NCI-H2107 treated with DMSO at 0.1 percent for 48 hours (cell line): ENCODE measurements around the gene USP34.

Source experiments
- DNase-seq: peaks from one replicate; lab custom pipeline; 2025; ENCODE audit not compliant: unreplicated experiment; lab: John Stamatoyannopoulos, UW

USP34 gene

GRCh38 chr2:61377046-61377445 lies 93.8 kb downstream of the USP34 start:
- DNase-seq = no peak

GRCh38 chr2:61376211-61376610 lies 94.7 kb downstream of the USP34 start:
- no peak for DNase-seq

GRCh38 chr2:61371027-61371426 lies 99.9 kb downstream of the USP34 start:
- DNase-seq = no peak

GRCh38 chr2:61368687-61369665 lies 101.9 kb downstream of the USP34 start:
- no peak for DNase-seq

- no peak for DNase-seq
These were observed 103.7 kb downstream of the USP34 start for GRCh38 chr2:61367177-61367576.

GRCh38 chr2:61363580-61363979 lies 107.3 kb downstream of the USP34 start:
- no peak for DNase-seq

GRCh38 chr2:61362873-61363272 lies 108.0 kb downstream of the USP34 start:
- no peak for DNase-seq

- no peak for DNase-seq
These were observed 109.8 kb downstream of the USP34 start for GRCh38 chr2:61361068-61361467.

- no peak for DNase-seq
These were observed 111.8 kb downstream of the USP34 start for GRCh38 chr2:61359058-61359457.

- DNase-seq = no peak
These were observed 113.2 kb downstream of the USP34 start for GRCh38 chr2:61357681-61358080.

GRCh38 chr2:61356958-61357350 lies 113.9 kb downstream of the USP34 start:
- no peak for DNase-seq

- no peak for DNase-seq
These were observed 114.5 kb downstream of the USP34 start for GRCh38 chr2:61356261-61356957.

- no peak for DNase-seq
These were observed 116.2 kb downstream of the USP34 start for GRCh38 chr2:61354543-61355197.

GRCh38 chr2:61353909-61354308 lies 117.0 kb downstream of the USP34 start:
- no peak for DNase-seq

- DNase-seq = no peak
These were observed 120.1 kb downstream of the USP34 start for GRCh38 chr2:61350777-61351176.

- DNase-seq = no peak
These were observed 127.7 kb downstream of the USP34 start for GRCh38 chr2:61343141-61343540.

- no peak for DNase-seq
These were observed 130.6 kb downstream of the USP34 start for GRCh38 chr2:61340242-61340641.

- DNase-seq = no peak
These were observed 132.4 kb downstream of the USP34 start for GRCh38 chr2:61338447-61338846.

- DNase-seq = no peak
These were observed 135.7 kb downstream of the USP34 start for GRCh38 chr2:61335187-61335586.

GRCh38 chr2:61334466-61334865 lies 136.4 kb downstream of the USP34 start:
- no peak for DNase-seq

- peak; percentile 59 for DNase-seq
These were observed 142.1 kb downstream of the USP34 start for GRCh38 chr2:61328707-61329251.
